HG02759 (cell line): ENCODE measurements around the gene OBP2A.
"Not testable (repeated sequence)": the region's sequence is repeated elsewhere in the genome, so short reads cannot be mapped to it uniquely, and the experiment has no call there.

ENCODE experiments used
- ATAC-seq: cut with Tn5 transposase; IDR thresholded peaks from one replicate; pipeline ENCODE4 v1.9.1; 2021; ENCODE audit warnings: mild to moderate bottlenecking, moderate library complexity; ENCODE audit not compliant: unreplicated experiment

The OBP2A gene

GRCh38 chr9:135526089-135526729 is 19.7 kb upstream of the OBP2A start:
- no peak for ATAC-seq

GRCh38 chr9:135526730-135527571 is 19.0 kb upstream of the OBP2A start:
- no peak for ATAC-seq

GRCh38 chr9:135528842-135529435 is 17.0 kb upstream of the OBP2A start:
- not testable (repeated sequence) for ATAC-seq

- no peak for ATAC-seq
These were observed 15.8 kb upstream of the OBP2A start for GRCh38 chr9:135530146-135530545.

- no peak for ATAC-seq
These were observed 14.8 kb upstream of the OBP2A start for GRCh38 chr9:135531096-135531495.

- no peak for ATAC-seq
These were observed 12.8 kb upstream of the OBP2A start for GRCh38 chr9:135533113-135533512.

DNA sequence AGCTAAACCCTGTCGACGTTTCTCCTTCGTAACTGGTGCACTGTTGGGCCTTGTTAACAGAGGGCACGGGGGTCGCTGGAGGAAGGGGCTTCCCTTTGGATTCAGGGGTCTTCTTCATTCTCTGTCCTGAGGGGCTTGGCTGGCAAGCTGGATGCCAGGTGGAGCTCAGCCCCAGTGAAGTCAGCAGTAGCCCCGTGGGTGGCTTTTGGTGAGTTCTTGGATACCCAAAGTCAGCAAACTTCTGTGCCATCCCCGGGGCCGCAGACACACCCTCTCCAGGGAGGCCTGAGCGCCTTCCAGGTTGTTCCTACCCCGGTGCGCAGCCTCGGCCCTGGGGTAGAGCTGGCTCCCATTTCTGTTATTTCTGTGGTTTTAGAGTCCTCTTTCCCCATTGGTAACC is 12.3 kb upstream of the OBP2A start:
- ATAC-seq: no peak

DNA sequence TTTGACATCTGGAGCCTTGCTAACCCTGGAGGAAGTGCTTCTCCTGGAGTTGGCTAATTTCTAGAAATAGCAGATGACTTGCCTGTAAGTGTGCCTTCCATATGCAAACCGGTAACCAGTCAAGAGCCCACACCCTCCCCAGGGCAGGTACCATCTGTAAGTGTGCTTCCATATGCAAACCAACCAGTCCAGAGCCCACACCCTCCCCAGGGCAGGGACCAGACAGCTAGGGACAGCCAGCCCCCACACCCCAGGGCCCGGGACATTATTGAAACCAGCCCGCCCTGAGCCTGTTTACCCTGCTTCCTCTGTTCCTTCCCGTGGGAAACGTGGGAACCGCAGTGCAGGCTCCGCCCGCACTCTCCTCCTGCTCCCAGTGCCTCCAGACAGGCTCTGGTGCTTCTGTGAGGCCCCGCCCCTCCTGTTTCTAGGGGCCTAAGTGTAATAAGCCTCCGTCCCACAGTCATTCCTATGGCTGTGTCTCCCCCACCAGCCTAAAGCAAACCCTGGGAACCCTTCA is 11.7 kb upstream of the OBP2A start:
- ATAC-seq: not testable (repeated sequence)

GRCh38 chr9:135534826-135535225 is 11.1 kb upstream of the OBP2A start:
- ATAC-seq: not testable (repeated sequence)

DNA sequence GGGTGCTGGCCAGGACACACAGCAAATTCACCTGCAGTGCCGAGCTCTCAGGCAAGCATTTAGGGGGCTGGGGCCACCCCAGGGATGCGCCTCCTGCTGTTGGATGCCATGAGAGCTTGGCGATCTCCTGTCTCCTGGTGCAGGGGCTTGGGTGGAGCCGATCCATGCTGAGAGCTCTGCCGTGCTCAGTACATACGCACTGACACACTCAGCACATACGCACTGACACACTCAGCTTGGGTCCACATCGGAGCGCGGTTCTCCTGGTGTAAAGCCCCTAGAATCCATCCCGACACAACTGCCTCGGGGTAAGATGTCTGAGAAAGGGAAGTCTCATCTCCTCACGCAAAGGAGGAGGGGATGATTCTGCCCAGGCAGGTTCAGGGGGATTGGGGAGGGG is 10.3 kb upstream of the OBP2A start:
- not testable (repeated sequence) for ATAC-seq

GRCh38 chr9:135536216-135536615 is 9.7 kb upstream of the OBP2A start:
- no peak for ATAC-seq

DNA sequence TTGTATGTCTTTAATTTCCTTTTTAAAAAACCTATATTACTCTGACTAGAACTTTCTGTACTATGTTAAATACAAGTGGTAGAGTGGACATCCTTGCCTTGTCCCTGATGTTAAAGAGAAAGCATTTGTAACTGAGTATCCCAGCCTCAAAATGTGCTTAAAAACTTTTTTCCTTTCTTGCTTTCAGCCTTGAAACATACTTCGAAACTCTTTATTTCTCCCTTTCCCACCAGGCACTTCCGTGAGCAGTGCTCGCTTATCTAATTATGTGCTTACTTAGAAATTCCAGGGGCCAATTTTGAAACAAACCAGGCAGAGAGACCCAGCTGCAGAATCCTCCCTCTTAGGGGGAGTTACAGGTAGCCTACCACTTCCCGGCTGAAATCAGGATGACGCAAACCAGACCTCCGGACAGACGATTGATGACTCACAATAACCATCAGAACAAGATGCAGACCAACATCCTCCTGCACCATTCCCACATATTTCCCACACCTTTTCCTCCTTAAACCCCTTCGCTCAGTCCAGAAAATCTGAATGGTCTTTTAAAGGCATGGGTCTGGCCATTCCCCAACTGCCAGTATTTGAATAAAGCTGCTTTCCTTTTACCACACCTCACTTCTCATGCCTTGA is 2.5 kb upstream of the OBP2A start:
- ATAC-seq: not testable (repeated sequence)

- no peak for ATAC-seq
These were observed 818 bp upstream of the OBP2A start for GRCh38 chr9:135544981-135545635.

- ATAC-seq: not testable (repeated sequence)
These were observed 1.1 kb downstream of the OBP2A start for GRCh38 chr9:135546792-135547617.

GRCh38 chr9:135547756-135548736 is 2.1 kb downstream of the OBP2A start:
- ATAC-seq: no peak

DNA sequence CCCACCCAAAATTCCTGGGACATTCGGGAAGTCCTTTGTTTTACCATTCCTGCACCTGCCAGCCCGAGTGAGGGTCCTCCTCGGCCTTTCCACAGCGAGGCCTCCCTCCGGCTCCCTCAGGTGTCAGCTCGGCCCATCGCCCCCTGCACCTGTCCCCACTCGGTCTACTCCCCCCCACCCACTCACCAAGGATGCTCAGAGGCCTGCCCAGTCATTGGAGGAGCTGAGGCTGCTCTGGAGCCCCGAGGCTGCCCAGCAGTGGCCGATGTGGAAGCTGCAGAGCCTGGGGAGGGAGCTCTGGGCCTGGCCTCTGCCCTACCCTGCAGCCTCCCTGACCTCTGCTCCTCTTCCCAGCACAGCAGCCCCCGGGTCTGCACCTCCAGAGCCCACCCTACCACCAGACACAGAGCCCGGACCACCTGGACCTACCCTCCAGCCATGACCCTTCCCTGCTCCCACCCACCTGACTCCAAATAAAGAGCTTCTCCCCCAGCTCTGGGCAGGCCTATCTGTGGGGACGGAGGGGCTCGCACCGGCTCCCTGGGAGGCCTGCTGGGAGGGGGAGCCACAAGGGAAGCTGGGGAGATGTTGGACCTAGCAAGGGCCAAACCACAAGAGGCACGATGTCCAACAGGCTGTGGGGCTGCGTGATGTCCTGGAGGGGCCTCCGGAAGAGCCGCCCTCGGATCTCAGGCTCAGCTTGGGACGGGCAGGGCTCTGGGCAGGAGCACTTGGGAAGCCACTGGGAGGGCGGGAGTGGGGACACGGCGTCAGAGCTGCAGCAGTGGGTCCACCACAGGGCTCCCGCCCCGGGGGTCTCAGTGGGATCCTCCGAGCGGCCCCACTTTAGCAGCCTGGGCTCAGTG is 3.8 kb downstream of the OBP2A start:
- ATAC-seq: not testable (repeated sequence)

DNA sequence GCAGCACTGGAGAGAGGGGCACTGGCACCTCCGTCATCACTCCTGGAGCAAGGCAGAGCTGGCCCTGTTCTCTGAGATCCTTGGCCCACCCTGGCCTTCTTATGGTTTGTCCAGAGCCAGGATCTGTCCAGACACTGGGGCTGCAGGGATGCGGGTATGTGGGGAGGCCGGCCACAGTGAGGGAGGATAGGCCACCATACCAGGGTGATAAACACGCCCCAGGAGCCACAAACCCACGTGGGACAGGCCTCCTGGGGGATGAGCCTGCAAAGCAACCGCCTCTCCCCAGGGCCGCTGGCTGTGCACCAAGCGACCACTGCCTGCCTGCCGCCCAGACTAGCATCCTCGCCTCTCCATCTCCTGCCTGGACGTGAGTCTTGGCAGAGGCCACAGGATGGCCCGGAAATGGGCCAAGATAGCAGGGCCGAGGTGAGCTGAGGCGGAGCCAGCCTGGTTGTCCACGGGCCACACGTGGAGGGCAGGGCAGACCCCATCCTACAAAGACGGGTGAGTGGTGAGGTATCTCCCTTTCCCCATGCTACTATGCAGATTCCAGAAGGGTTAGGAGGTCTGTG is 4.5 kb downstream of the OBP2A start:
- ATAC-seq: no peak
